ENCODE results near the gene SLC6A19.
"Not testable (repeated sequence)": the region's sequence is repeated elsewhere in the genome, so short reads cannot be mapped to it uniquely, and the experiment has no call there.

SLC6A19 gene
- 0 reads per million in 2 donors for total RNA-seq

- no peak for DNase-seq
Observed at GRCh38 chr5:1201327-1202025, at the start of gene SLC6A19. Gene SLC6A19, plus strand, starts transcription at chr5:1201595. Its CDS starts 56 bp downstream, at chr5:1201651.

GRCh38 chr5:1152156-1152555 is 49.2 kb upstream of the SLC6A19 start:
- no peak for DNase-seq

GRCh38 chr5:1152771-1153282 is 48.6 kb upstream of the SLC6A19 start:
- no peak for DNase-seq

GRCh38 chr5:1153428-1153827 is 48.0 kb upstream of the SLC6A19 start:
- DNase-seq = no peak

- peak; percentile 11 for DNase-seq
Observed at GRCh38 chr5:1155191-1156032, 46.0 kb upstream of the SLC6A19 start.

GRCh38 chr5:1156033-1156753 is 45.2 kb upstream of the SLC6A19 start:
- DNase-seq = no peak

- no peak for DNase-seq
Observed at GRCh38 chr5:1156754-1157460, 44.5 kb upstream of the SLC6A19 start.

- DNase-seq = not testable (repeated sequence)
Observed at GRCh38 chr5:1157461-1157986, 43.9 kb upstream of the SLC6A19 start.

GRCh38 chr5:1158647-1159340 is 42.6 kb upstream of the SLC6A19 start:
- no peak for DNase-seq

- no peak for DNase-seq
Observed at GRCh38 chr5:1159341-1159675, 42.1 kb upstream of the SLC6A19 start.

GRCh38 chr5:1159774-1160406 is 41.5 kb upstream of the SLC6A19 start:
- no peak for DNase-seq

GRCh38 chr5:1161108-1161832 is 40.1 kb upstream of the SLC6A19 start:
- no peak for DNase-seq

- DNase-seq = no peak
Observed at GRCh38 chr5:1161833-1162229, 39.6 kb upstream of the SLC6A19 start.

GRCh38 chr5:1162276-1162675 is 39.1 kb upstream of the SLC6A19 start:
- no peak for DNase-seq

- DNase-seq = no peak
Observed at GRCh38 chr5:1162751-1163150, 38.6 kb upstream of the SLC6A19 start.

- no peak for DNase-seq
Observed at GRCh38 chr5:1163366-1163765, 38.0 kb upstream of the SLC6A19 start.

- no peak for DNase-seq
Observed at GRCh38 chr5:1163879-1164278, 37.5 kb upstream of the SLC6A19 start.

- DNase-seq = no peak
Observed at GRCh38 chr5:1164696-1165630, 36.4 kb upstream of the SLC6A19 start.

GRCh38 chr5:1165864-1166263 is 35.5 kb upstream of the SLC6A19 start:
- no peak for DNase-seq

All from activated gamma-delta T cell (primary cell).